ENCODE data around the gene TMEM203.

TMEM203 gene

DNA sequence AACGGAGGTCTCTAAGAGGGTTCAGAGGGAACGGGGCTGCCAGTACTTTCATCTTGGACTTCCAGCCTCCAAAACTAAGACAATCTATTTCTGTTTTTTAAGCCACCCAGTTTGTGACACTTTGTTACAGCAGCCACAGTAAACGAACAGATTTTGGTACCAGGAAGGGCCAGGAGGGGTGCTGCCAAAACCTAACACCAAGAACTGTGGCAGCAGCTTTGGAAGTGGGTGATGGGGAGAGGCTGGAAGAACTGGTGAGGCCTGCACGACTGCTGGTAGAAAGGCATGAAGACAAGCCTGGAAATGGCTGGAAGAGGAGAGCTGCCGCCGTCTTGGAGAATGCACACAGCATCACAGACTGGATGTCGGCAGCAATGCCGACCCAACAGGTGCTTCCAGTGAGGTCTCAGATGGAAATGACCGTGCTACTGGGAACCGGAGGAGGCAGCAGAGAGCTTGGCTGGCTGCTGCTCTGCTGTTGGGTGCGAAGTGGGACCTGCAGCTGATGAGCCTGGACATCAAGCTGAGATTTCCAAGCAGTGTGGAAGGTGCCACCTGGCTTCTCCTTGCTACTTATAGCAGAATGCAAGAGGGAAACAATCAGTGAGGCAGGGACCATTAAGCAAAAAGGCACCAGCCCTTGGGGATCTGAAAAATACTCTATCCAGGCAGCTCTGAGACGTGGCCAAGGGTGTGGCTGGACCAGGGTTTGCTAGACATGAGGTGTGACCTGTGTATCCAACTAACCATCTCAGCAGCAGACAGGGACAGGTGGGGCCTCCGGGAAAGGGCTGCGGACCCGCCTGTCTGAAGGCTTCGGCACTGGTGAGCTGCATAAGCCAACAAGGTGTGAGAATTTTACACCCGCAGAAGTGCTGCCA is 28.9 kb downstream of the TMEM203 start:
- peak in 1 of 2 experiments; percentile 52 for DNase-seq

DNA sequence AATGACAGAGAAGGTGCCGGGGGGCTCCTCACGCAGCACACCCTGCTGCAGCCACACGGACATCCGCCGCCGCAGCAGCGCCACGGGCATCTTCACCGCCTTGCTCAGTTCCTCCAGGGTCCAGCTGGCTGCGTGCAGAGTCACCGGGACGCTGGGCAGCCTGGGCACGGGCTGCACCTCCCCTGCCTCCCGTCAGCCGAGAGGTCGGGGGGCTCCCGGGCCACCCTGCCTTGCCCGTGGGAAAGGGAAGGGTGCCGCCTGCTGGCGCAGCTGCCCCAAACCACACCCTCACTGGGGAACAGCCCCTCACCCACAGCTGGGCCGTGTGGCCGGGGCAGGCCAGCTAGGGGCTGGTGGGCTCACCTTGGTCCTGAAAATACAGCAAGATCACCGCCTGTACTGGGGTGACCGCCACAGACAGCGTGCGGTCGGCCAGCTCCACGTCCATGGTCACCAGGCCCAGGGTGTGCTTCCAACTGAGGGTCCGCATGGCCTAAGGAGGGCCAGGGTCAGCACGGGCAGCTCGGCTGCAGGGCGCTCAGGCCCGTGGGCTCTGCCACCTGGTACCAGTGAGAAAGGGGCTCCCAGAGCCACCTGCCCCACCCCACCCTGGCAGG is 30.0 kb downstream of the TMEM203 start:
- no peak for DNase-seq

DNA sequence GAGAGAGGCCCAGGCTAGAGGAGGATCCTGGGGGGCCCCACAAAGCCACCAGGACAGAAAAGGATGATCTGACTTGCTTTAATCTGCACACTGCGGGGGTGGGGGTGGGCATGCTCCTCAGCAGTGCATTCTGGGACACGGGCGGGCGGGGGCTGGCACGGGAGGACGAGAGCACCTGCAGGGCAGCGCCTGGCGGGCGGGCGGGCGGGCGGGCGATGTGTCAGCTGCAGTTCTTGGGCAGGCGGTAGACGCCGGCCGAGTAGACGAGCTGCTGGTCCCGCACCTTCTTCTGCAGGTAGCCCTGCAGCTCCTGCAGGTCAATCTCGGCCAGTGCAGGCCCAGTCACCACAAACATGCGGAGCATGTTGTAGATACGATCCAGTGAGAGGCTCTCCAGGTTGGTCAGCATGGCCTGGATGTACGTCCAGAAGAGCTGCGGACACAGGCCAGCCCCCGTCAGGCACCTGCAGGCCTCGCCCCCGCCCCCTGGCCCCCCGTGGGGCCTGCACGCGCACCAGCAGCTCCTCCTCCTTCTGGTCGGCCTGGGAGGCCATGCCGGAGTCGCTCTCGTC is 30.6 kb downstream of the TMEM203 start:
- DNase-seq, result no peak

DNA sequence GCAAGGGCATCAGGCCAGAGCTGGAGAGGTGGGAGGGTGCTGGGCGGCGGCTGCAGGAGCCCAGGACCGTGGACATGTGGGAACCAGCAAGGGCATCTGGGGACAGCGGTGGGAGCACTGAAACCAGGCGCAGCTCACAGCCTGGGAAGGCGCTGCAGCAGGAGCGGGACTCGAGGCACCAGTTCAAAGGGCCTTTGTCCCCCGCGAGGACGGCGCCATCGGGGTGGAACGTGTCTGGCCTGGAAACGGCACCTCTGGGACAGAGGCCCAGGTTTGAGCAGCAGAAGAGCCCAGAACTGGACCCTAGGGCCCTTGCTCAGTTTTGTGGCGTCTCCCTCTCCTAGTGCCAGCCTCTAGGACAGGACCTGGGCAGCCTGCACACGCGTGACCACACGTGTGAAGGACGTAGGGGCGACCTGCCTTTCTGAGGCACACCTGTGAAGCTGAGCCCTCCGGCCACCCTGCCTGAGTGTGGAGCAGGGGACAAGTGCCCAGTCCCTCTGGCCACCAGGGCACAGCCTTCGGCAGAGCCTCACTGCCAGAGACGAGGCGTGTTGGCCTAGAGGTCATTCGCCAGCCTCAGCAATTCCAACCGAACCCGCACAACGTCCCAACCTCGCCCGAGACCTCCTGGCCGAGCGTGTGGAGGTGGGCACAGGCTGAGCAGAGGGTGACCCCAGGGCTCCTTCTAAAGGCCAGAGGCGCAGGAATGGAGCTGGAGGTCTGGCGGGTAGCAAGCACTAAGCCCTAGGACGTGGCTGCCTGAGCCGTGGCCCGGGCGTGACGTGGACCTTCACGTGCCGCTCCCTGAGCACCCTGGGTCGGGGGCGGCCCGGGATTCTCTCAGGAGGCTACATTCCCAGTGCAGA is 31.4 kb downstream of the TMEM203 start:
- no peak for DNase-seq

DNA sequence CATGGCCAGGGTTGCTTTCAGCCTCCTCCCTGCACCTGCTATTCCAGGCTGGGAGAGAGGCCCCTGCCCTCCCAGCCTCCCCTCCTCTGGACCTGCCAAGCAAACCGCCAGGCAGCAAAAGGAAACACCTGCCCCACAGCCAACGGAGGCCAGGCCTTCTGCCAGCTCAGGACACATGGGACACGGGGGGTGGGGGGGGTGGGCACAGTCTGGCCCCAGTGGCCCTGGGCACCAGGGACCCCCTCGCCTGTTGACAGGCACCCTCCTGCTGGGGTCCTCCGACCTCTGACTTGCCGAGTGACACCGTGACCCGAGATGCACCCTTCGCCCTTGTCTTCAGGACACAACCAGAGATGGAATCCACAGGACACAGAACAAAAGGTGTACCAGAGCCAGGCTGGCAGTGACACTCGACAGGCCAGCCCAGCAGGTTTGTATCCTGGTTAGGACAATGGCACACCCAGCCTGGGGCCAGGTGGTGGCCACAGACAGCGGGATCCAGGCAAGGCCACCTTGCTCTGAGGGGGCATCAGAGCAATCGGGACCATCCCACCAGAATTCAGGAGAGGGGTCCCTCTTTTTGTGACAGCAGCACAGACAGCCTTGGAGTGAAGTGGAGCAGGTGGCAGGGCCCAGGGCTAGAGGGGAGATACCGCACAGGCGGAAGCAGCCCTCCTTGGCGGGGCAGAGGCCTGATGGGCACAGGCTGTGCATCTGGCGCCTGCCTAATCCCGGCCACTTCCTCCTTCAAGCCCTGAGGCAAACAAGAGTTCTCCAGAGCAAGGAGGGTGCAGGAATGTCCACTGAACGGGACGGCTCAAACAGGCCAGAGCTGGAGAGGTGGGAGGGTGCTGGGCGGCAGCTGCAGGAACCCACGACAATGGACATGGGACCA is 32.3 kb downstream of the TMEM203 start:
- DNase-seq, result peak; percentile 57 to 84

DNA sequence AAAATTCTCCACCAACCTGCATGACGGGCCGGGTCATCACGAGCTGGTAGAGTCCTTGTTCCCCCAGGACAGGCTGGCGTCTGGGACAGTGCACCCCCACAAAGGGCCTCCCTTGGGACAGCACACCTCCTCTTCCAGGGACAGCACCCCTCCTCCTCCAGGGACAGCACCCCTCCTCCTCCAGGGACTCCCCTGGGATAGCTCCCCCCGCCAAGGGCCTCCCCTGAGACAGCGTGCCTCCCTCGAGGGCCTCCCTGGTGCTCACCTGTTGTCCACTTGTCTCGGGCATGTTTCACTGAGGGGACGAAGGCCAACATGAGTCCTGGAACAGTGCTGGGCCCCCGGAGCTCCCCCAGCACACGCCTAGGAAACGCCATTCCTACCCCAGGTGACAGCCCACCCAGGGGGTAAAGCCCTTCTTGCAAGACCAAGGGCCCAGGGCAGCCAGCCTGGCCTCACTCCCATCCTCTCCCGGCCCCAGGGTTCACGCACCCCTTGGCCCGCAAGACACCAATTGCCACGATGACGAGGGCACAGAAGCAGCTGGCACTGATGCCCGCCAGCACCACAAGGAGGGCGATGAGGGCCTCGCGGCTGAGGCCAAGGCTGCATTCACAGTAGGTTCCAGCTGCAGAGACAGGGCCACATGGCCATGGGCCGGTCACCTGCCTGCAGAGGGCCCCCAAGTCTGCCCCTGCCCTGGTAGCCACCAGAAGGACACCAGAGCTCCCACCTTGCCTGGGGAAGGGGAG is 34.1 kb downstream of the TMEM203 start:
- no peak for DNase-seq

DNA sequence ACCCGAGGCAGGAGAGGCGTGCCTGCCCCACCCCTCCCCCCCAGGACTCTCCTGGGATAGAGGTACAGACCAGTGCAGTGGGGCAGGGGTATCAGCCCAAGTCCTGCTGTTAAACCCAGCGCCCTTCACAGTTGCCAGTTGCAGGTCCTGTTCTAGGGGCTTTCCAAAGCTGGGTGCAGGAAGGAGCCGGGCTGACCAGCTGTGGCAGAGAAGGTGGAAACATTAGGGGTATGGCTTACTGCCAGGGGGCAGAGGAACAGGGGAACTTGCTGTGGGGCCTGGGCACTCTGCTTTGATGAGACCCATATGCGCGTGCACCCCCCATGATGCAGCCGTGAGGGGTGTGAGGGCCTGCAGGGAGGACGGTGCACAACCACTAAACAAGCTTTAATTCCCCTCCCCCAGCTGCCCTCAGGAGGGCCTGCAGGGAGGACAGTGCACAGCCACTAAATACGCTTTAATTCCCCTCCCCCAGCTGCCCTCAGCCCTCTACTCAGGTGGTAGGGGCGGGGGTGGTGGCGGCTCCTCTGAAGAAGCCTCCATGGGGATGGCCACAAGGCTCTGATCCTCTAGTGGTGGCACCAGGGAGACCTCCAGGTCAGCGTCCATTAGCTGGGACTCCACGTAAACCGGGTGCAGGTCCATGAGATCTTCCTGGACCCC is 34.8 kb downstream of the TMEM203 start:
- DNase-seq, result no peak

DNA sequence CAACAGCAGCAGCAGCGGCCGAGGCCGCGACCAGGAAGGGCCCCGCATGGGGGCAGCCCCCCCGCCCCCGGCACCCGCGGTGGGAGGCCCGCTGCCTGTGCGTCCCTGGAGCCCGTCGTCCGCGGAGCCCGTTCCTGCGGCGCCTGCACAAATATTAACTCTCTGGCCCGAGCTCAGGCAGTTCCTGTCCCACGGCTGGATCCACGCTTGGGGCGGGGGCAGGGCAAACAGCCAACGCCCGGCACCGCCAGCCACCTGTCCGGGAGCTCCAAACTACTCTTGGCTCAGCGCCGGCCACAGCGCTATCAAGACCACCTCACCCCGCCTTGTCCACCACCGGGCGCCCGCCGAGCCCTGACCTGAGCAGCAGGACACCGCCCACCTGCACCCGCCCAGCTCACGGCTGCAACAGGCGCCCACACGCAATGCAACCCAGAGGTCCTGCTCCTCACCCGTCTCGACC is 35.5 kb downstream of the TMEM203 start, which contains the start of gene LRRC26:
Gene LRRC26, minus strand, starts transcription at position 156 of the 463 bp plus-strand sequence. Its CDS starts 108 bp downstream, at position 48.
- no peak for DNase-seq

DNA sequence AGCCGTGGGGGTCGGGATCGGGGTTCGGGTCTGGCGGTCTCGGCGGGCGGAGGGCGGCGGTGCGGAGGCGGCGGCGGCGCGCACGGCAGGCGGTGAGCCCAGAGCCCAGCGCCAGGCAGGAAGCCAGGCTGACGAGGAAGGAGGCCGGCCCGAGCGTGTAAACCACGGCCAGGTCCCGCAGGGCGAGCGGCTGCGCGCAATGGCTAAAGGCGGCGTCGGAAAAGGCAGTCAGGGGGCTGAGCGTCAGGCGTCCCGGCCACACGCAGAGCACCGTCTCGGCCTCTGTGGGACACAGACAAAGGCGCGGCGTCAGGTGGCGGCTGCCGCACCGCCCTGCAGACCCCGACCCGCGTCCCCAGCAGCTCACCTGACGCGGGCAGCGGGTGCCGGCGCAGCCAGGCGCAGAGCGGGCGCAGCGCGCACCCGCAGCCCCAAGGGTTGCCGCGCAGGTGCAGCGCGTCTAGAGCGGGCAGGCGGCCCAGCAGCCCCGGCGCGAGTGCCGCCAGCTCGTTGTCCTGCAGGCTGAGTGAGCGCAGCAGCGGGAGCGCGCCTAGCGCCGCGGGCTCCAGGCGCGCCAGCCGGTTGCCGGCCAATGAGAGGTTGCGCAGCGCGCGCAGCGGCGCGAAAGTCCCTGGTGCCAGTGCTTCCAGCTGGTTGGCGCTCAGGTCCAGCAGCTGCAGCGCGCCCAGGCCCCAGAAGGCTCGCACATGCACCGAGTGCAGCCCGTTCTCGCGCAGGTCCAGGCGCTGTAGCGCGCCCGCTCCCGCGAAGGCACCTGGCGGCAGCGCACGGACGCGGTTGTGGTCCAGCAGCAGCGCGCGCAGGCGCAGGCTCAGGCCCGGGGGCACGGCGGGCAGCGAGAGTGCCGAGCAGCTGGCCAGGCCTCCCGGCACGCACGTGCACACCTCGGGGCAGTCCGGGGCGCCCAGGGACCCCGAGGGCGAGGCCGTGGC is 36.3 kb downstream of the TMEM203 start:
- DNase-seq, result peak; percentile 80 to 90

DNA sequence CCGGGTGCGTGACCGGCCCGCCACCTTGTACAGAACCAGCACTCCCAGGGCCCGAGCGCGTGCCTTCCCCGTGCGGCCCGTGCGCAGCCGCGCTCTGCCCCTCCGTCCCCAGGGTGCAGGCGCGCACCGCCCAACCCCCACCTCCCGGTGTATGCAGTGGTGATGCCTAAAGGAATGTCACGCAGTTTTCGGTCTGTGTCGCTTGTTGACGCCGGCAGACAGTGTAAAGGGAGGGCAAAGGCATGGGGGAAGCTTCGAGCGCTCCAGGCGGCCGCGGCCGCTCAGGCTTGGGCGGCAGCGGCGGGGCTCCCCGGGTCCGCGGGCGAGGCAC is 36.9 kb downstream of the TMEM203 start:
- DNase-seq, result no peak

DNA sequence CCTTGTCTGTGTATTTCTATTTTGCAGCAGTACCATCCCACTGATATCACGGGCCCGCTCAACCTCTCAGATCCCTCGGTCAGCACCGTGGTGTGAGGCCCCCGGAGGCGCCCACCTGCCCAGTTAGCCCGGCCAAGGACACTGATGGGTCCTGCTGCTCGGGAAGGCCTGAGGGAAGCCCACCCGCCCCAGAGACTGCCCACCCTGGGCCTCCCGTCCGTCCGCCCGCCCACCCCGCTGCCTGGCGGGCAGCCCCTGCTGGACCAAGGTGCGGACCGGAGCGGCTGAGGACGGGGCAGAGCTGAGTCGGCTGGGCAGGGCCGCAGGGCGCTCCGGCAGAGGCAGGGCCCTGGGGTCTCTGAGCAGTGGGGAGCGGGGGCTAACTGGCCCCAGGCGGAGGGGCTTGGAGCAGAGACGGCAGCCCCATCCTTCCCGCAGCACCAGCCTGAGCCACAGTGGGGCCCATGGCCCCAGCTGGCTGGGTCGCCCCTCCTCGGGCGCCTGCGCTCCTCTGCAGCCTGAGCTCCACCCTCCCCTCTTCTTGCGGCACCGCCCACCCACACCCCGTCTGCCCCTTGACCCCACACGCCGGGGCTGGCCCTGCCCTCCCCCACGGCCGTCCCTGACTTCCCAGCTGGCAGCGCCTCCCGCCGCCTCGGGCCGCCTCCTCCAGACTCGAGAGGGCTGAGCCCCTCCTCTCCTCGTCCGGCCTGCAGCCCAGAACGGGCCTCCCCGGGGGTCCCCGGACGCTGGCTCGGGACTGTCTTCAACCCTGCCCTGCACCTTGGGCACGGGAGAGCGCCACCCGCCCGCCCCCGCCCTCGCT is 37.5 kb downstream of the TMEM203 start:
- DNase-seq, result peak in 1 of 2 experiments; percentile 35

DNA sequence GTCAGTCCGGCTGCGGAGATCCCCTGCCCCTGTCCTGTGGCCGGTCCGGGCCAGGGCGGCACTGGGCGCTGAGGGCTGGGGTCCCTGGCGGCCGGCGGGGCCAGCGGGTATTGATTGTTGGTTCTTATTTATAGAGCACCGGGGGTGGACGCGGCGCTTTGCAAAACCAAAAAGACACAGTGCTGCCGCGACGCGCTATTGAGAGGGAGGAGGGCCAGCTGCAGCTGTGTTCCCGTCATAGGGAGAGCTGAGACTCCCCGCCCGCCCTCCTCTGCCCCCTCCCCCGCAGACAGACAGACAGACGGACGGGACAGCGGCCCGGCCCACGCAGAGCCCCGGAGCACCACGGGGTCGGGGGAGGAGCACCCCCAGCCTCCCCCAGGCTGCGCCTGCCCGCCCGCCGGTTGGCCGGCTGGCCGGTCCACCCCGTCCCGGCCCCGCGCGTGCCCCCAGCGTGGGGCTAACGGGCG is 38.1 kb downstream of the TMEM203 start:
- DNase-seq, result peak in 1 of 2 experiments; percentile 21

DNA sequence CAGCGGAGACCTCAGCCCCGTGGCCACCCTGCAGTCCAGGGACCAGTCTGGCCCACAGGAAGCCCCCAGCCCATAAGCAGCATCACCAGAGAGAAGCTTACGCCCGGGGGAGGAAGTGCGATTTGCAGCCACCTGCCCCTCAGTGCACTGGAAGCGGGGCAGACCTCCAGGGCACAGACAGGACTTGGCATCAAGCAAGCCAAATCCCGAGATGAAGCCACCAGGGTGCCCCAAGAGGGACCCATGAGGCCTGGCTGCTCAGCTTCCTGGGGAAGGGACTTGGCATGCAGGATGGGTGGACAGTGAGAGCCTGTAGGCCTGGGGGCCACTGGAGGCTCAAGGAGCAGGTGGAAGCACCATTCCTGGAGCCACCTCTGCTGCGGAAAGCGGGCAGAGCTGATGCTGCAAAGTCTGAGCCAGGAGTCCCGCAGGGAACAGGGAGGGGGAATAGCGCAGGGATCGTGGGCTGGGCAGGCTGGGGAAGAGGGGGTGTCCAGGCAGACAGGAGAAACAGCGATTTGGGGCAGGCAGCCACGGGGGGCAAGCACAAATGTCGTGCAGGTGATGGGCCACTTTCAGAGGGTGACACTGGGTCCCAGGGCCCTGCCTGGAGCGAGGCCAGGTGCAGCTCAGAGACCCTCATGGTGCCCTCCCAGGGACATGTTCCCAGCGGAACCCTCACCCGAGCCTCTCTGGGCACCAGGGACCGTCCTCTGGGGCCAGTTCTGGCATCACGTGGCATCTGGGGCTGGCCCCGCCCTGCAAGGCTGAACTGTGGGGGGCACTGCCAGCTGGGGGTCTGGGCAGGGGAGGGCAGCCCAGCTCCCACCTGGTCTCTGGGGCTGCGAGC is 38.8 kb downstream of the TMEM203 start:
- DNase-seq, result no peak

DNA sequence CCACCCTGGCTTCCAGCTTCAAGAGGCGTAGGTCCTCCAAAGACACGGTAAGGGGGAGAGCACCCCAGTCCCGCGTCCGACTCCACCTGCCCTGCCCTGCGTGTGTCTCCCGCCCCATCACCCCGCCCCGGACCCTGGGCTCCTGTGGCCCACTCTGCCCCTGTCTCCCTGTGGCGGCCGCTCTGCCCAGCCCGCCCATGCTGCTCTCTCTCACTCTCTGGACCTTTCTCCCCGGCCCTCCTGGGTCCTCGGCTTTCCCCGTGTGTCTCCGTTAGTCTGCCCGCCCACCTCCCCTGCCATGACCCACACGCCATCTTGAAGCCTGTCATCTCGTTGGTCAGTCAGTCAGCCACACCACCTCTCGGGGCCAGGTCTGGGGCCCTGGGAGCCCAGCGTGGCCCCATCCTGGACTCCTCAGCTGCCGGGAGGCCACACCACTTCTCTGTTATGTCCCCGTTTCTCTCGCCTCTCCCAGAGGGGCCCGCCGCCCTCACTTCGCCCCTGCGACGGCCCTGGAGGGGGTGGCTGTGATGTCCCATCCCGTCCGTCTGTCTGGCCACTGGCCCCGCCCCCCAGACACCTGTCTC is 40.1 kb downstream of the TMEM203 start:
- DNase-seq, result no peak

DNA sequence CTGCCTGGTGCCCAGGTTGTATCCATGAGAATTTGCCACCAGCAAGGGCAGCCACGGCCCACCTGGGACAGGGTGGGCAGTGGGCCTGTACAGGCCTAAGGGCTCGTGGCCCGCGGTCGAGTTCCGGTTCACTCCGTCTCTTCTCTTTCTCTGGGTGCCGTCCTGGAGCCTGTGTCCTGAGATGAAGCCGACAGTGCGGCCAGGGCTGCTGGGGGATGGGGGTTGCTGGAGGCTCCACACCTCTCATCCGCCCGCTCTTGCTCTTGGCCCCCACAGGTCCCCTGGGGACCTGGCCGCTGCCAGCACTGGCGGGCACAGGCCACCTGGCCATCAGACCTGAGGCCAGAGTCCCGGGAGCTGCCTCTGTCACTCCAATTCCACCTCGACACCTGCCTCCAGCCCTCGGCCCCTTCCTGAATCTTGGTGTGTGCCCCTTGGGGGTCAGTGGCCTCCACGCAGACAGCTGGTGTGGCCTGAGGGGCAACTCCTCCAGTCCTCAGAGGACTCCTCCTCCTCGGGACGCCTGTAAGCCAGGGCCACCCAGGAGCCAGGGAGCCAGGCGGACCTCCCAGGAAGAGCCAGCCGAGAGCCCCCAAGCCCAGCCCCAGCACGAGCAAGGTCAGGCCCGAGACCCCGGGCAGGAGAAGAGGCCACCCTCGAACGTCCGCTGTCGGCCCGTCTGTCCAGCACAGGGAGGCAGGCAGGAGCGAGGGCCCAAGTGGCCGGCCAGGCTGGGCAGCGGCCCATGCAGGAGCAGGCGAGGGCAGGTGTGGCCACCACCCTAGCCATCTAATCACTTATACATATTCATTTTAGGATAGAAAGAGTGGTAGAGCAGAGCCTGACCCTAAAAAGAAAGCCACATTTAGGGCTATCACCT is 40.8 kb downstream of the TMEM203 start:
- DNase-seq, result no peak

DNA sequence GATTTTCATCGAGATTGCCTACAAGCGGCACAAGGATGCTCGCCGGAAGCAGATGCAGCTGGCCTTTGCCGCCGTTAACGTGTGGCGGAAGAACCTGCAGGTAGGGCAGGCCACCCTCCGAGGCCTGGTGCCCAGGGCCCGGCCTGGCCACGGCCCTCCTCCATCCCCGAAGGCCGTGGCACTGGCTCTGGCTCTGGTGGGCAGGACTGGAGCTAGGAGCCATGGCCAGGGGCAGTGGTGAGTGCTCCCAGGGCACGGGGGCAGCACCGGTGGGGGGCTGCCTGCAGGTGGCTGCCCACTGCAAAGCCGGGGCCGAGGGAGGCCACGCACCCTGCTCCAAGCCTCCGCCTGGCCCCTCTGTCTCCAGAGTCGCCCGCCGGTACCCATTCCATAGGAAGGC is 41.6 kb downstream of the TMEM203 start:
- no peak for DNase-seq
